Suprapubic skin (tissue), 3 donors: ENCODE data around the gene LMBR1.

Source experiments
- EP300 ChIP-seq: sonication (generic); formaldehyde crosslinking; IDR thresholded peaks from one replicate; pipeline ENCODE4 v1.6.1; 2017; ENCODE audit warnings: antibody characterized with exemption
- POLR2A ChIP-seq, 2 donors: fragments of 450-650 bp; IDR thresholded peaks; one replicate each; pipeline ENCODE4 v1.6.1; 2017; ENCODE audit warnings: antibody characterized with exemption in 2 of 2, mild to moderate bottlenecking in 2 of 2, moderate library complexity in 2 of 2
- TF ChIP-seq, protein P1 (sequence below), 2 donors: fragments of 200-600 bp in 1 of 2; fragments of 450-650 bp in 1 of 2; sonication (generic) in 1 of 2; IDR thresholded peaks; one replicate each; pipeline ENCODE4 v1.5.1; 2016 to 2019; ENCODE audit warnings: antibody characterized with exemption in 2 of 2, mild to moderate bottlenecking in 1 of 2, moderate library complexity in 1 of 2

DNA sequence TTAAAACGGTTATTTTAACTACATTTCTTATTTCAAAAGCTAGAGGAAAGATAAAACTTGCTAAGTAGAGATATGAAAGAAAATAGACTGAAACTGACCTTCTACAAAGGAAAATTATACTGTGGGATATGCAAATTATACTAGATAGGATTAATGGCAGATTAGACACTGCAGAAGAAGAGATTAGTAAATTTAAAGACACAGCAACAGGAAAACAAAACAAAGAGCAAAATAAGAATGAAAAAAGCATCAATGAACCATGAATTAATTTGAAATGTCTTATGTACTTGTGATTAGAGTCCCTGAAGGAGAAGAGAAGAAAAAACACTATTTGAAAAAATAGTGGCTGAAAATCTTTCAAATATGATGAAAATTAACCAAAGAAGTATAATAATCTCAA is 200.1 kb downstream of the LMBR1 start:
- TF ChIP-seq POLR2A (IDR thresholded peaks at IDR 0.05): no peak
- TF ChIP-seq, protein P1, sequence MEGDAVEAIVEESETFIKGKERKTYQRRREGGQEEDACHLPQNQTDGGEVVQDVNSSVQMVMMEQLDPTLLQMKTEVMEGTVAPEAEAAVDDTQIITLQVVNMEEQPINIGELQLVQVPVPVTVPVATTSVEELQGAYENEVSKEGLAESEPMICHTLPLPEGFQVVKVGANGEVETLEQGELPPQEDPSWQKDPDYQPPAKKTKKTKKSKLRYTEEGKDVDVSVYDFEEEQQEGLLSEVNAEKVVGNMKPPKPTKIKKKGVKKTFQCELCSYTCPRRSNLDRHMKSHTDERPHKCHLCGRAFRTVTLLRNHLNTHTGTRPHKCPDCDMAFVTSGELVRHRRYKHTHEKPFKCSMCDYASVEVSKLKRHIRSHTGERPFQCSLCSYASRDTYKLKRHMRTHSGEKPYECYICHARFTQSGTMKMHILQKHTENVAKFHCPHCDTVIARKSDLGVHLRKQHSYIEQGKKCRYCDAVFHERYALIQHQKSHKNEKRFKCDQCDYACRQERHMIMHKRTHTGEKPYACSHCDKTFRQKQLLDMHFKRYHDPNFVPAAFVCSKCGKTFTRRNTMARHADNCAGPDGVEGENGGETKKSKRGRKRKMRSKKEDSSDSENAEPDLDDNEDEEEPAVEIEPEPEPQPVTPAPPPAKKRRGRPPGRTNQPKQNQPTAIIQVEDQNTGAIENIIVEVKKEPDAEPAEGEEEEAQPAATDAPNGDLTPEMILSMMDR (IDR thresholded peaks at IDR 0.05): no peak
- TF ChIP-seq EP300: no peak
